Measurements from ENCODE around the gene GNLY.

Gene GNLY

DNA sequence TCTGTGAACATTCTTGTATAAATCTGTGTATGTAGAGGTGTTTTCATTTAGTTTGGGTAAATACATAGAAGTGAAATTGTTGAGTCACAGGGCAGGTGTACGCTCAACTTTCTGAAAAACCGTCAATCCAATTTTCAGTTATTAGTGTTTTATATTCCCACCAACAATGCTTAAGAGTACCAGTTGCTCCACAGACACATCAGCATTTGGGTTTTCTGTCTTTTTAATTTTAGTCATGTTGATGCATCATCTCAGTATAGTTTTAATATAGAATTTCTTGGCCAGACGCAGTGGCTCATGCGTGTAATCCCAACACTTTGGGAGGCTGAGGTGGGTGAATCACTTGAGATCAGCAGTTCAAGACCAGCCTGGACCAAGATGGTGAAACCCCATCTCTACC lies 3.2 kb upstream of the GNLY start:
- no peak for DNase-seq

GRCh38 chr2:85692039-85692645 lies 2.0 kb upstream of the GNLY start:
- DNase-seq = no peak

- no peak for DNase-seq
These were observed 963 bp downstream of the GNLY start for GRCh38 chr2:85695121-85695520.

- no peak for DNase-seq
These were observed 1.8 kb downstream of the GNLY start for GRCh38 chr2:85695691-85696668.

DNA sequence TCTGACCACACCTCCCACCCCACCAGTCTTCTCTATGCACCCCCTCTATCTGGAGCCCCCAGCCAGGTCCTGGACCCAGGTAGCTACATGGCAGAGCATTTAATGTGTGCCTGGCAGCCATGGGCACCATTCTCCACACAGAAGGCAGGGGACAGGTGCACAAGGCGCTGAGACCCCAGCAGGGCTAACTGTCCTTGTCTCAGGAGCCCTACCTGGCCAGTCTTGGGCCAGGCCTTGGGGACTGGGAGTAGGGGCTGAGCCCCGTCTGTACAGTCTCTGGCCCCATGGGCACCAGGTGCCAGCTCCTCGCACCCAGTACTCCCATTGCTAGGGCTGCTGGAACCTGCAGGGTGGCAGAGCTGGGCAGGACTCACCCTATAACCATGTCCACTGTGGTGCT lies 2.9 kb downstream of the GNLY start:
- DNase-seq = no peak

GRCh38 chr2:85697716-85698115 lies 3.6 kb downstream of the GNLY start:
- DNase-seq = no peak

- DNase-seq = no peak
These were observed 4.2 kb downstream of the GNLY start for GRCh38 chr2:85698184-85698879.

DNA sequence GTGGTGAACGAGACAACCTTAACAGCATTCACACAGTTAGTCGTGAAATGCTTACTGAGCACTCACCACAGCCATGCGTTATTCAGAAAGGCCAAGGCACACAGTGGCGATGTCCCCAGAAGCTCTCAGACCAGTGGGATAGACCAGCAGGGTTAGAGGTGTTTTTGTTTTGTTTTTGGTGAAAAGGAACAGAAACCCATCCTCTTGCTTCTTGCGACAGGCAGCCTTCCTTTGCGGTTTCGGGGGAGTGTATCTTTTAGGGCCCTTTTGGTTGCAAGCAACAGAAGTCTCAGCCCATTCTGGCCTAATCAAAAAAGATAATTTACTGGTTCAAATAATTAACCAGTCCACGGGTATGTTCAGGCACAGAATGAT lies 4.7 kb downstream of the GNLY start:
- DNase-seq = no peak

DNA sequence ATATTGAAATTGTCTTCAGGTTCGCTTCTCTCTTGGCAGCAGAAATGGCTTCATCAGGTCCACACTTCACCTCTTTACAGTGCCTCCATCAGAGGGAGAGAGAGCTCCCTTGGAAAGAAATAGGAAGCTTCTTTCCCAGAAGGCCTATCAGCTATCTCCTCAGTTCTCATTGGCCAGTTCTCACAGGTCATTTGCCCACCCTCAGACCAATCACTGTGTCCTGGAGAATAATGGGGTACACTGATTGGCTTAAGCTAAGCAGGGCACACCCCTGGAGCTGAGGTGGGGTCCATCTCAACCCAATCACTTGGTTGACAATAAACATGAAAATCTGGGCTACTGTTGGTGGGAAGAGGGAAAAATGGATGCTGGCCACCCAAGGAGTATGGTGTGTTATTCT lies 5.2 kb downstream of the GNLY start:
- DNase-seq = no peak

GRCh38 chr2:85702172-85702571 lies 8.0 kb downstream of the GNLY start:
- DNase-seq = no peak

DNA sequence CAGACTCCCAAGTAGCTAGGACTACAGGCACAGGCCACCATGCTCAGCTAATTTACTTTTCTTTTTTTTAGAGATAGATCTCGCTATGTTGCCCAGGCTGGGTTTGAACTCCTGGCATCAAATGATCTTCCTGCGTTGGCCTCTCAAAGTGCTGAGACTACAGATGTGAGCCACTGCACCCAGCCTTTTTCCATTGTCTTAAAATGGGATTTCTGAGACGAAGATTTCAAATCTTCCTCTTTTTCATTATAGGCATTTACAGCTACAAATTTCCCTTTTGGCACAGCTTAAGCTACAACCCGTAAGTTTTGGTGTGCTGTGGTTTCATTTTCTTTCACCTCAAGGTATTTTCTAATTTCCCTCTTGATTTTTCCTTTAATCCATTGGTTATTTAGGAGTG lies 8.6 kb downstream of the GNLY start:
- no peak for DNase-seq

- DNase-seq = no peak
These were observed 9.2 kb downstream of the GNLY start for GRCh38 chr2:85703329-85703728.

GRCh38 chr2:85704038-85704437 lies 9.9 kb downstream of the GNLY start:
- no peak for DNase-seq

- DNase-seq = no peak
These were observed 10.9 kb downstream of the GNLY start for GRCh38 chr2:85704800-85705679.

DNA sequence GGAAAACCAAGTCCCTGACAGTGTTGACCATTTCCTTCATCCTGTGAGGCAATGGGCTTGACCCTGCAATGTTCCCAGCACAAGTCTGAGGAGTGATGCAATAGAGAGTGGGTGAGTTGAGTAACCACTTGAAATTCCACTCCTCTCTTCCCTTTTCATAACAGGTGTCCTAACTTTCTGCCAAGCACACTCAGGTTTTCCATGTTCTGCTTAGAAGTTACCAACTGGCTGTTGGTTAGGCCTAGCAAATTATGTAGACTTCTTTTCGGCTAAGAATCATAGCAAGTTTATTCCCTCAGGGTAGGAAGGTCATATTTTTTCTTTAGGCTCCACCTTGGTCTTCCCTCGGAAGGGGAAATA lies 11.5 kb downstream of the GNLY start:
- DNase-seq = peak; percentile 32

- DNase-seq = no peak
These were observed 11.9 kb downstream of the GNLY start for GRCh38 chr2:85706063-85706462.

DNA sequence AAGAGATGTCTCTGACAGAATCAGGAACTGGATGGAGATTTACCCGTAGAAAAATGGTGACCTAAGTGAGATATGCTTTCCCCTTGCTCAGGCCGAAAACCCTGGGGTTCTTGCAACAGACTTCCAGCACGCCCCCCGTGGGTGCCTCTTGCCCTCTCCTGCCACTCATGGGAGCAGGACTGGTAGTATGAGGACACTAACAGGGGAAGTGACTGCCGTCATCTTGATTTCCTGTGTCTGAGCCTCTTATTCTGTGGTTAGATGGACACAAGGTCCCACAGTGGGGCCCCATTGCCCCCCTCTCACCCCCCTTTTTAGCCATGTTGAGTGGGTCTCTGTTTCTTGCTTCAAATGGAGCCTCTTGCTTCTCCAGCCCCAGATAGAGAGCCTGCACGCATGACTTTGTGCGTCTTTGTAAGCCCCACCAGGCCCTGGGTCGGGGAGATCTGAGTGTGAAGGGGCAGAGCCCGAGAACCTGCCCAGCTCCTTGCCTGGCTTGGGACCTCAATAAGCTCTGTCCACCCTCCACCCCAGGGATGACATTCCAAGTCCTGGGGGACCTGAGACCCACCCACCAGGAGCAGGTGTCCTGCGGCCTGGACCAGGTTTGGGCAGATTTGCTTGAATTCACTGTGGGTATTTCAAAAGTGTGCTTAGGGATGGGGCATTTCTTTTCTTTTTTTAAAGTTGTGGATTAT lies 12.6 kb downstream of the GNLY start:
- no peak for DNase-seq

- peak; percentile 58 for DNase-seq
These were observed 13.1 kb downstream of the GNLY start for GRCh38 chr2:85707304-85707703.

DNA sequence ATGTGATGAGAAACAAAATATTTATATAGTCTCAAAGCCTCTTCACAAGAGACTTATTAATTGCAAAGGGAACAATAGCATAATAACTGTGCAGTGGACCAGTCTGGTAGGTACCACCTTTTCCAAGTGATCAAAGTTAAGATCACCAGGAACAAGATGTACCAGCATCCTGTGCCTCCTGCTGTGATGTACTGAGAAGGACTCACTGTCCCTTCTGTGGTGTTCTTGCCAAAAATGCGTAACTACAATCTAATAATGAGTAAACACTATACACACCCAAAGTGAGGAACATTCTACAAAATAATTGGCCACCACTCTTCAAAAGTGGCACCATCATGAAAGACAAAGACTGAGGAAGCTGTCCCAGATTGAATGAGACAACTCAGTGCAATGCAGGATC lies 14.5 kb downstream of the GNLY start:
- DNase-seq = no peak

- DNase-seq = no peak
These were observed 15.2 kb downstream of the GNLY start for GRCh38 chr2:85709401-85709811.

DNA sequence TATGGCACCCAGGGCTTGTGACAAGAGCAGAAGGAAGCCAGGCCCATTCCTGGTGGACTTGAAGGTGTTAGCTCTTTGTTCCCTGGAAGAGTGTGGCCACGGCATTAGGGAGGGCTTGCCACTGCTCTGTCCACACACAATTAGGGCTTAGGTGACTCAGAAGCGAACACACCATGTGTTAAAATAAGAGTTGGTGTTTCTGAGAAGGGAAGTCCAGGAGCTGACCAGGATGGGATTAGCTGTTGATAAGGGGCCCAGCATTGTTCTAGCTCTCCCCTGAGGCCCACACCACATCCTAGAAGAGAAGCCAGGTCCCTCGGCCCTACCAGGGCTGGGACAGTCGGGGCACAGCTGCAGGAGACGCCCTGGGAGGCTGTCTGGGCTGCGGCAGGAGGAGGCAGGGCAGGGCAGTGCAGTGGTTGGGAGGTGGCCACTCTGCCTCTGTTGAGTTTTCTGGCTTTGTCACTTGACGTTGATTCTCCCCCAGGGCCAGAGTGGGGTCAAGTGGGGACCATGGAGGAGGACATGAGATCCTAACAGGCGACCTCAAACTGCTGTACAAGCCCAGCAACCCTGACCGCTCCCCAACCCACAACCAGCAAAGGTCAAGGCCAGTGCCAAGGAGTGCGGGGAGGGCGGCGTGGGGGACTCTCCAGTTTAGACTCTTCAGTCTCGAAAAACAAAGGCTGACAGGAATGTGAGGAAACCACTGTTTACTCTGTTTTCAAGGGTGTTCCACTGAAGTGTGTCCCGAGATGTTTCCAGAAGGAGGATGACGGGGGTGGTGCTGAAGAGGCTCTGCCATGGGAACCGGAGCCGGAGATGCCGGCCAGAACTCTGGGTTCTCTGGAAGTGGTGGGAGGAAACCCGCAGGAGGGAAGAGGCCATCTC lies 16.8 kb downstream of the GNLY start:
- peak; percentile 38 for DNase-seq

All from NCI-H510A (cell line).